DOHH2 (cell line): Measurements from ENCODE around the gene DCAF8L2.
"Not testable (repeated sequence)": the region's sequence is repeated elsewhere in the genome, so short reads cannot be mapped to it uniquely, and the experiment has no call there.

Source experiments
- CTCF ChIP-seq: fragments of 200-600 bp; sonication (generic); IDR thresholded peaks from one replicate; pipeline ENCODE4 v1.5.1; 2014; ENCODE audit warnings: antibody characterized with exemption, mild to moderate bottlenecking, low read depth, low read length; ENCODE audit not compliant: poor library complexity, severe bottlenecking
- EZH2phosphoT487 ChIP-seq: fragments of 200-600 bp; sonication (generic); IDR thresholded peaks from 2 replicates; pipeline ENCODE4 v1.6.1; 2017; ENCODE audit warnings: borderline replicate concordance, mild to moderate bottlenecking, antibody characterized with exemption, low read length, moderate library complexity, mixed read lengths

- not testable (repeated sequence) for TF ChIP-seq CTCF, EZH2phosphoT487
Observed at GRCh38 chrX:27743521-27743920, 153.4 kb downstream of the DCAF8L2 start.
